GM20000 (cell line): Measurements from ENCODE around the gene COQ9.
"Not testable (repeated sequence)": the region's sequence is repeated elsewhere in the genome, so short reads cannot be mapped to it uniquely, and the experiment has no call there.

Source experiments
- DNase-seq: peaks from one replicate; pipeline ENCODE4 v3.0.0; 2012; ENCODE audit warnings: low spot score
- TF ChIP-seq, protein P1 (sequence below): IDR thresholded peaks from 2 replicates; pipeline ENCODE4 v1.5.1; 2012; ENCODE audit warnings: mild to moderate bottlenecking, control low read depth; ENCODE audit errors: extremely low read depth, missing control alignments

Gene COQ9

GRCh38 chr16:57498031-57498430 is 50.8 kb downstream of the COQ9 start:
- TF ChIP-seq, protein P1, sequence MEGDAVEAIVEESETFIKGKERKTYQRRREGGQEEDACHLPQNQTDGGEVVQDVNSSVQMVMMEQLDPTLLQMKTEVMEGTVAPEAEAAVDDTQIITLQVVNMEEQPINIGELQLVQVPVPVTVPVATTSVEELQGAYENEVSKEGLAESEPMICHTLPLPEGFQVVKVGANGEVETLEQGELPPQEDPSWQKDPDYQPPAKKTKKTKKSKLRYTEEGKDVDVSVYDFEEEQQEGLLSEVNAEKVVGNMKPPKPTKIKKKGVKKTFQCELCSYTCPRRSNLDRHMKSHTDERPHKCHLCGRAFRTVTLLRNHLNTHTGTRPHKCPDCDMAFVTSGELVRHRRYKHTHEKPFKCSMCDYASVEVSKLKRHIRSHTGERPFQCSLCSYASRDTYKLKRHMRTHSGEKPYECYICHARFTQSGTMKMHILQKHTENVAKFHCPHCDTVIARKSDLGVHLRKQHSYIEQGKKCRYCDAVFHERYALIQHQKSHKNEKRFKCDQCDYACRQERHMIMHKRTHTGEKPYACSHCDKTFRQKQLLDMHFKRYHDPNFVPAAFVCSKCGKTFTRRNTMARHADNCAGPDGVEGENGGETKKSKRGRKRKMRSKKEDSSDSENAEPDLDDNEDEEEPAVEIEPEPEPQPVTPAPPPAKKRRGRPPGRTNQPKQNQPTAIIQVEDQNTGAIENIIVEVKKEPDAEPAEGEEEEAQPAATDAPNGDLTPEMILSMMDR = no peak

DNA sequence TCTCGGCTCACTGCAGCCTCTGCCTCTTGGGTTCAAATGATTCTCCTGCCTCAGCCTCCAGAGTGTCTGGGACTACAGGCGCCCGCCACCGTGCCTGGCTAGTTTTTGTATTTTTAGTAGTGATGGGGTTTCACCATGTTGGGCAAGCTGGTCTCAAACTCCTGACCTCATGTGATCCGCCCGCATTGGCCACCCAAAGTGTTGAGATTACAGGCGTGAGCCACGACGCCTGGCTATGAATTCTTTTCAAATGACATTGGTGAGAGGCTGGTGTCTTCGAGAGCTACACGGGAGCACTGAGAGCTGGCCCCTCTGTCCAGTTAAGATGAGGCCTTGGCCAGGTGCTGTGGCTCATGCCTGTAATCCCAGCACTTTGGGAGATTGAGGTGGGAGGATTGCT is 52.7 kb downstream of the COQ9 start:
- DNase-seq = not testable (repeated sequence)

More at GRCh38 chr16:57498031-57498430, 50.8 kb downstream of the COQ9 start:
- DNase-seq = no peak

GRCh38 chr16:57500578-57501111 is 53.4 kb downstream of the COQ9 start:
- TF ChIP-seq, protein P1 = no peak
- DNase-seq = no peak

- no peak for DNase-seq
- TF ChIP-seq, protein P1 = no peak
Measured at GRCh38 chr16:57501492-57501891, 54.2 kb downstream of the COQ9 start.

- no peak for DNase-seq
- TF ChIP-seq, protein P1 = no peak
Measured at GRCh38 chr16:57502048-57502775, 54.9 kb downstream of the COQ9 start.

DNA sequence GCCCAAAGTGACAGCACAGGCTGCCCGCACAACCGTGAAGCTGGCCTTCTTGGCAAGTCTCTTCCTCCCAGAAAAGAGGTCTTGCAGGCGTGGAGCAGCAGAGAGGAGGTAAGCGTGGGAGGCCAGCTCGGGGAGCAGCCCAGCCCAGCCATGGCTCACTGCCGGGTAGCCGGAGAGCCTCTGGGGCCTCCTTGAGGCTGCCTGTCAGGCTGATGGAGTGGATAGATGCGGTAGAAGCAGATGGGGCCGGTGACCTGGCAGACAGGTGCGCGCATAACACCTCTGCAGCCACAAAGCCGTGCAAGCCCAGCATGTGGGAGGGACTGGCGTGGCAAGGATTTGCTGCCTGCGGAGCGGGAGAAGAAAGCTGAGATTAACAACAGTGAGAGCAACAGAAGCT is 56.1 kb downstream of the COQ9 start:
- TF ChIP-seq, protein P1 = no peak
- no peak for DNase-seq

DNA sequence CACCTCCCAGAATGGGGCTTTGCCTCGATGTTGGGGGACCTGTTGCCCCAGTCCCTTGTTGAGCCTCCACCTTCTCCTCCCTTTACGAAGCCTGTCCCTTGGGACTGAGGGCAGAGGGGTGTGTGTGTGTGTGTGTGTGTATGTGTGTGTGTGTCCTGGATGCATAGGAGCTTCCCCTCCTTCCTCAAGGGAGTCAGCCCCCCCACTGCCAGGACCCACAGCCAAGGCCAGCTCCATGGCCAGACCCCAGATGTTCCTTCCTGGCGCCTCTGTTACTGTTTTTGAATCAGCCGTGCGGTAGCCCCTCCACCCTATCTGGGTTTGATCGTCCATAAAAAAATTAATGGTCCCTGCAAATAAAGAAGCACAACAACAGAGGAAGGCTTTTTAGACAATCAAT is 56.7 kb downstream of the COQ9 start:
- no peak for DNase-seq
- TF ChIP-seq, protein P1 = no peak

DNA sequence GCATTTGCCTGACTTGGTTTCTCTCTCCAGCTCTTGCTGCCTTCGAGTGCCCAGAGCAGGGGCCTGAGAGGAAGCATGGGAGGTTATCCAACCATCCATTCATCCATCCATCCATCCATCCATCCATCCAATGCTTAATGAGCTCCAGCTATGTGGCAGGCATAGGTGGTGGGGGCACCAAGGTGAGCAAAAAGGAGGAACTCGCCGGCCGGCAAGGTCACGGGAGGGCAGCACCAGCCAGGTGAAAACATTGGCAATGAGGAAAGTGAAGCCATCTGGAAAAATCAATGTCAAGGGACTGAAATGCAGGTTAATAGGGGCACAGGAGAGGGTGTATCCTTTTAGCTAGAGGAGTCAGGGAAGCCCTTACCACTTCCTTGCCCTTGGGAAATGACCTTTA is 57.2 kb downstream of the COQ9 start:
- DNase-seq = no peak
- TF ChIP-seq, protein P1 = no peak
